Upper lobe of left lung (tissue), 6 donors: Measurements from ENCODE around the gene ARVCF. TPM values are rescaled to one million over a fixed set of nuclear protein-coding genes. Genes with fewer than 3 reads are reported as not detected.

ENCODE experiments used
- ATAC-seq, 2 donors: fragments of 200-7000 bp; cut with Tn5 transposase; one replicate each; pipeline ENCODE4 v1.9.1; 2022; ENCODE audit warnings: mild to moderate bottlenecking in 2 of 2, moderate library complexity in 2 of 2; ENCODE audit not compliant: low FRiP score in 2 of 2
- DNase-seq, 2 donors: peaks; one replicate each; pipeline ENCODE4 v3.0.0-alpha.2; 2019 to 2020
- H3K27ac ChIP-seq, 4 donors: fragments of 200-600 bp; sonication (generic); one replicate each; pipeline ENCODE4 v1.5.1; 2016 to 2019
- H3K27me3 ChIP-seq, 4 donors: fragments of 200-600 bp; sonication (generic); one replicate each; pipeline ENCODE4 v1.5.1; 2017 to 2019
- H3K36me3 ChIP-seq, 4 donors: fragments of 200-600 bp; sonication (generic); one replicate each; pipeline ENCODE4 v1.5.1; 2016 to 2019
- H3K4me1 ChIP-seq, 4 donors: fragments of 200-600 bp; sonication (generic); one replicate each; pipeline ENCODE4 v1.5.1; 2018 to 2019
- H3K4me3 ChIP-seq, 4 donors: fragments of 200-600 bp; sonication (generic); one replicate each; pipeline ENCODE4 v1.5.1; 2017 to 2019; ENCODE audit warnings: mild to moderate bottlenecking in 2 of 4, moderate library complexity in 1 of 4
- H3K9me3 ChIP-seq, 4 donors: fragments of 200-600 bp; sonication (generic); one replicate each; pipeline ENCODE4 v1.5.1; 2018 to 2019
- CTCF ChIP-seq, 6 experiments: fragments of 450-650 bp in 4 of 6; fragments of 200-600 bp in 2 of 6; sonication (generic) in 2 of 6; IDR thresholded peaks; one replicate each; pipeline ENCODE4 v1.5.1; 2016 to 2019; ENCODE audit warnings: antibody characterized with exemption in 6 of 6
- EP300 ChIP-seq, 4 donors: sonication (generic); formaldehyde crosslinking; IDR thresholded peaks; one replicate each; pipeline ENCODE4 v1.5.1; 2017; ENCODE audit warnings: antibody characterized with exemption in 4 of 4, control low read depth in 2 of 4
- POLR2A ChIP-seq, 4 donors: fragments of 450-650 bp; IDR thresholded peaks; one replicate each; pipeline ENCODE4 v1.5.1; 2016 to 2017; ENCODE audit warnings: antibody characterized with exemption in 4 of 4, mild to moderate bottlenecking in 2 of 4
- POLR2AphosphoS5 ChIP-seq, 2 donors: sonication (generic); formaldehyde crosslinking; IDR thresholded peaks; one replicate each; pipeline ENCODE4 v1.5.1; 2017; ENCODE audit warnings: antibody characterized with exemption in 2 of 2
- WGBS, 2 donors: methylation state at CpG; one replicate each; pipeline ENCODE4 v1.1.5; 2017 to 2018; 5-methylcytosine and 5-hydroxymethylcytosine counted together
- total RNA-seq, 6 donors: library from RNA; depleted of rRNA in 4 of 6; stranded (reverse); fragments of >200 nt in 4 of 6; gene quantifications; one replicate each; pipeline versions ENCODE4 v1.1.0 to v1.2.1, GENCODE V29; 2016 to 2021
- donor health status: DM: no; HTN: no; CAD: no; lungs with moderate emphysema.
- donor health status: DM: no; HTN: yes; CAD: no; lungs with severe emphysema.

ARVCF gene
- total RNA-seq, 6 donors from 2014 or later = 18.5 to 54.5 (median 22.8) TPM

GRCh38 chr22:19962909-19963806 is 53.5 kb downstream of the ARVCF start:
- no peaks in the 10 kb centered on the region for H3K9me3 ChIP-seq
- H3K36me3 ChIP-seq = peaks cover 0 to 38% (median 21%) of the 10 kb centered on the region in 4 donors
- H3K27me3 ChIP-seq = no peaks in the 10 kb centered on the region
- peak overlapping the region; percentile 36 to 80 (median 66) for H3K27ac ChIP-seq
- peak in 1 of 2 donors; percentile 91 for DNase-seq
- WGBS, 2 donors = 68 to 84% methylated on average over 24 to 29 of the region's 30 CpGs
- peaks cover 14 to 48% (median 29%) of the 10 kb centered on the region in 4 donors for H3K4me1 ChIP-seq
- peak overlapping the region in 3 of 4 donors; percentile 24 to 30 (median 26) for H3K4me3 ChIP-seq
- peak; percentile 41 to 89 for ATAC-seq
- TF ChIP-seq CTCF (IDR thresholded peaks at IDR 0.05) = no peak
- TF ChIP-seq EP300 (IDR thresholded peaks at IDR 0.05) = peak in 1 of 4 donors; percentile 8
- peak; percentile 15 to 22 for TF ChIP-seq POLR2AphosphoS5 (IDR thresholded peaks at IDR 0.05)
- TF ChIP-seq POLR2A (IDR thresholded peaks at IDR 0.05) = peak in 1 of 4 donors; percentile 37

- DNase-seq (peak; percentile 87), ATAC-seq (peak; percentile 40 to 72)
- Histone ChIP-seq H3K9me3 (no peaks in the 10 kb centered on the region), H3K4me3 (peak overlapping the region in 3 of 4 donors; percentile 24 to 30 (median 26)), H3K36me3 (peaks cover 0 to 33% (median 17%) of the 10 kb centered on the region in 4 donors), H3K4me1 (peaks cover 14 to 48% (median 29%) of the 10 kb centered on the region in 4 donors), H3K27ac (peak overlapping the region; percentile 36 to 80 (median 66)), H3K27me3 (no peaks in the 10 kb centered on the region)
- 57 to 80% methylated on average over 8 to 22 of the region's 22 CpGs for WGBS, 2 donors
- TF ChIP-seq CTCF (IDR thresholded peaks at IDR 0.05) (peak; percentile 21 to 63 (median 53)), EP300 (IDR thresholded peaks at IDR 0.05) (no peak)
Observed at GRCh38 chr22:19962246-19962908, 54.2 kb downstream of the ARVCF start.

GRCh38 chr22:19961868-19962245 is 54.8 kb downstream of the ARVCF start:
- Histone ChIP-seq H3K4me1 (peaks cover 14 to 48% (median 29%) of the 10 kb centered on the region in 4 donors), H3K4me3 (no peak overlapping the region), H3K27me3 (no peaks in the 10 kb centered on the region), H3K27ac (peak overlapping the region in 2 of 4 donors; percentile 80), H3K9me3 (no peaks in the 10 kb centered on the region), H3K36me3 (peaks cover 0 to 28% (median 15%) of the 10 kb centered on the region in 4 donors)
- DNase-seq (no peak), ATAC-seq (no peak)
- WGBS, 2 donors = 70 to 87% methylated on average over 2 to 8 of the region's 8 CpGs
- no peak for TF ChIP-seq EP300 (IDR thresholded peaks at IDR 0.05)
- no peak for TF ChIP-seq POLR2A (IDR thresholded peaks at IDR 0.05)
- no peak for TF ChIP-seq CTCF (IDR thresholded peaks at IDR 0.05)
- no peak for TF ChIP-seq POLR2AphosphoS5 (IDR thresholded peaks at IDR 0.05)

- Histone ChIP-seq H3K27me3 (no peaks in the 10 kb centered on the region), H3K4me1 (peaks cover 14 to 48% (median 29%) of the 10 kb centered on the region in 4 donors), H3K36me3 (peaks cover 0 to 22% (median 13%) of the 10 kb centered on the region in 4 donors), H3K4me3 (no peak overlapping the region), H3K9me3 (no peaks in the 10 kb centered on the region), H3K27ac (no peak overlapping the region)
- TF ChIP-seq EP300 (IDR thresholded peaks at IDR 0.05) (no peak), POLR2A (IDR thresholded peaks at IDR 0.05) (no peak), CTCF (IDR thresholded peaks at IDR 0.05) (no peak), POLR2AphosphoS5 (IDR thresholded peaks at IDR 0.05) (no peak)
- no peak for DNase-seq
- WGBS, 2 donors = 92% methylated on average over 2 to 9 of the region's 9 CpGs
- no peak for ATAC-seq
Observed at GRCh38 chr22:19961201-19961580, 55.4 kb downstream of the ARVCF start.
